ENCODE measurements around the gene IGF1R.

DNA sequence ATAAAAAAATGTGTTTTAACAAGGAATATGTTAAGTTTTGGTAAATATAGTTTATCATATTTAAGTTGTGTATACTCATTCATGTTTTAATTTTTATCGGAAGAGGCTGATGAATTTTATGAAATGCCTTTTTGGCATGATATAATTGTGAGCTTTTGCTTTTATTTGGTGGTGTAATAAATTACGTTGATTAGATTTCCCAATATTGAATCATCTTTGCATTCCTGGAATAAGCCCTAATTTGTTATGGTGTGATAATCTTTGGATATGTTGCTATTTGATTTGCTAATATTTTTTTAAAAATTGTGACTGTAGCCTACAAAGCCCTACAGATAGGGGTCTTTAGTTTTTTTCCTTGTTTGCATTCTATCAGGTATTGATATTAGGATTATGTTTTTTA is 107.4 kb downstream of the IGF1R start:
- TF ChIP-seq CTCF (IDR thresholded peaks at IDR 0.05; ENCODE audit: insufficient read depth, low read length) (no peak), POLR2AphosphoS5 (IDR thresholded peaks at IDR 0.05; ENCODE audit: low read depth) (no peak)
